DND-41 (cell line): Measurements from ENCODE around the gene ART5.

Experiments used
- ATAC-seq: fragments of 200-7000 bp; cut with Tn5 transposase; 3 replicates; pipeline ENCODE4 v1.9.1; 2021; ENCODE audit warnings: low read depth; ENCODE audit not compliant: insufficient read depth
- DNase-seq: peaks from one replicate; pipeline ENCODE4 v3.0.0-alpha.2; 2020
- H2AFZ ChIP-seq: 2 replicates; pipeline ENCODE4 v1.6.0; 2012; ENCODE audit warnings: low read depth, low read length
- H3K27ac ChIP-seq: 2 replicates; pipeline ENCODE4 v1.5.1; 2012; ENCODE audit warnings: low read length, inconsistent platforms
- H3K27me3 ChIP-seq: fragments of 200-600 bp; sonication (generic); 2 replicates; pipeline ENCODE4 v1.6.0; 2012; ENCODE audit warnings: low read length, mild to moderate bottlenecking, inconsistent platforms; ENCODE audit not compliant: insufficient read depth, poor library complexity
- H3K36me3 ChIP-seq: 2 replicates; pipeline ENCODE4 v1.5.1; 2012; ENCODE audit warnings: low read length, inconsistent platforms; ENCODE audit not compliant: insufficient read depth
- H3K4me1 ChIP-seq: 2 replicates; pipeline ENCODE4 v1.5.1; 2012; ENCODE audit warnings: mild to moderate bottlenecking, low read length; ENCODE audit not compliant: insufficient read depth
- H3K4me2 ChIP-seq: 2 replicates; pipeline ENCODE4 v1.6.0; 2012; ENCODE audit warnings: mild to moderate bottlenecking, moderate library complexity, low read length, inconsistent platforms; ENCODE audit not compliant: insufficient read depth
- H3K4me3 ChIP-seq, 2 experiments: fragments of 200-600 bp in 1 of 2; shearing (Covaris generic) in 1 of 2; 2 replicates each; pipeline ENCODE4 v1.5.1; 2012 to 2016; ENCODE audit warnings: inconsistent platforms in 2 of 2, low read length in 2 of 2, mild to moderate bottlenecking in 2 of 2, low read depth in 1 of 2, moderate library complexity in 1 of 2
- H3K79me2 ChIP-seq: 2 replicates; pipeline ENCODE4 v1.6.0; 2012; ENCODE audit warnings: low read length, inconsistent platforms; ENCODE audit not compliant: insufficient read depth
- H3K9ac ChIP-seq: 2 replicates; pipeline ENCODE4 v1.6.0; 2012; ENCODE audit warnings: low read depth, mild to moderate bottlenecking, inconsistent platforms, low read length, moderate library complexity
- H3K9me3 ChIP-seq: 2 replicates; pipeline ENCODE4 v1.5.1; 2012; ENCODE audit warnings: low read length, moderate library complexity, mild to moderate bottlenecking, inconsistent platforms; ENCODE audit not compliant: insufficient read depth, severe bottlenecking
- H4K20me1 ChIP-seq: 2 replicates; pipeline ENCODE4 v1.6.0; 2012; ENCODE audit warnings: low read length; ENCODE audit not compliant: insufficient read depth
- EZH2 ChIP-seq: IDR thresholded peaks from 3 replicates; pipeline ENCODE4 v1.6.1; 2012; ENCODE audit warnings: borderline replicate concordance, low read depth, mild to moderate bottlenecking, moderate library complexity, low read length, inconsistent platforms; ENCODE audit not compliant: severe bottlenecking
- TF ChIP-seq, protein P1 (sequence below): IDR thresholded peaks from 2 replicates; pipeline ENCODE4 v1.5.1; 2012; ENCODE audit warnings: borderline replicate concordance, low read length, moderate library complexity, mild to moderate bottlenecking; ENCODE audit not compliant: poor library complexity, severe bottlenecking; ENCODE audit errors: extremely low read depth

Gene ART5

GRCh38 chr11:3669742-3670183, 28.0 kb upstream of the ART5 start:
- Histone ChIP-seq H2AFZ (no peak overlapping the region), H3K9ac (no peak overlapping the region), H3K27ac (no peak overlapping the region), H3K27me3 (no peaks in the 10 kb centered on the region), H3K9me3 (no peaks in the 10 kb centered on the region), H3K79me2 (no peaks in the 10 kb centered on the region), H4K20me1 (no peaks in the 10 kb centered on the region; the same call in 1 of the 2 replicates), H3K36me3 (peaks cover 61% of the 10 kb centered on the region), H3K4me1 (no peaks in the 10 kb centered on the region), H3K4me2 (no peak overlapping the region), H3K4me3 (no peak overlapping the region)
- TF ChIP-seq, protein P1, sequence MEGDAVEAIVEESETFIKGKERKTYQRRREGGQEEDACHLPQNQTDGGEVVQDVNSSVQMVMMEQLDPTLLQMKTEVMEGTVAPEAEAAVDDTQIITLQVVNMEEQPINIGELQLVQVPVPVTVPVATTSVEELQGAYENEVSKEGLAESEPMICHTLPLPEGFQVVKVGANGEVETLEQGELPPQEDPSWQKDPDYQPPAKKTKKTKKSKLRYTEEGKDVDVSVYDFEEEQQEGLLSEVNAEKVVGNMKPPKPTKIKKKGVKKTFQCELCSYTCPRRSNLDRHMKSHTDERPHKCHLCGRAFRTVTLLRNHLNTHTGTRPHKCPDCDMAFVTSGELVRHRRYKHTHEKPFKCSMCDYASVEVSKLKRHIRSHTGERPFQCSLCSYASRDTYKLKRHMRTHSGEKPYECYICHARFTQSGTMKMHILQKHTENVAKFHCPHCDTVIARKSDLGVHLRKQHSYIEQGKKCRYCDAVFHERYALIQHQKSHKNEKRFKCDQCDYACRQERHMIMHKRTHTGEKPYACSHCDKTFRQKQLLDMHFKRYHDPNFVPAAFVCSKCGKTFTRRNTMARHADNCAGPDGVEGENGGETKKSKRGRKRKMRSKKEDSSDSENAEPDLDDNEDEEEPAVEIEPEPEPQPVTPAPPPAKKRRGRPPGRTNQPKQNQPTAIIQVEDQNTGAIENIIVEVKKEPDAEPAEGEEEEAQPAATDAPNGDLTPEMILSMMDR: no peak
- TF ChIP-seq EZH2: no peak
- DNase-seq (no peak), ATAC-seq (no peak)

DNA sequence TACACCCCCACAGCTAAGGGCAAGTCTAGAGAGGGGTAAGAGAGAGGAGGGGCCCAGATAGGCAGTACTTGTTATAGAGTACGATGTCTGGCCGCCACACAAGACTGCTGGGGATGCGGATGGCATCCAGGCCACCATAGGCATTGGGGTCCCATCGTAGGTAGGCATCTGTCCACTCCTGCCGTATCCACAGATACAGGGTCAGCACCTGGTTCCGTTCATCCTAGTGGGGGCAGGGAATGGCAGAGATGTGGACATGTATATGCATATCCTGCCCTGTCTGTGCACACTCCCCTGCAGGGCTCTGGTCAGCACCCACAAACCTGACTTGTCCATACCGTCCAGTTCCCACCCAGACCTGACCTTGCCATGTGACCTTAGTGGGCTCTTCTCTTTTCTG, 27.3 kb upstream of the ART5 start:
- Histone ChIP-seq H3K4me2 (no peak overlapping the region), H3K79me2 (no peaks in the 10 kb centered on the region), H3K4me3 (no peak overlapping the region), H3K9ac (no peak overlapping the region), H2AFZ (no peak overlapping the region), H4K20me1 (no peaks in the 10 kb centered on the region; the same call in 1 of the 2 replicates), H3K27ac (no peak overlapping the region), H3K27me3 (no peaks in the 10 kb centered on the region), H3K9me3 (no peaks in the 10 kb centered on the region), H3K36me3 (peaks cover 60% of the 10 kb centered on the region), H3K4me1 (no peaks in the 10 kb centered on the region)
- ATAC-seq (no peak), DNase-seq (no peak)
- TF ChIP-seq, protein P1: no peak

- Histone ChIP-seq H3K27ac (no peak overlapping the region), H3K4me2 (no peak overlapping the region), H3K9me3 (no peaks in the 10 kb centered on the region), H2AFZ (no peak overlapping the region), H4K20me1 (no peaks in the 10 kb centered on the region; the same call in 1 of the 2 replicates), H3K4me1 (no peaks in the 10 kb centered on the region), H3K27me3 (no peaks in the 10 kb centered on the region), H3K4me3 (no peak overlapping the region), H3K36me3 (peaks cover 49% of the 10 kb centered on the region), H3K9ac (no peak overlapping the region), H3K79me2 (no peaks in the 10 kb centered on the region)
- no peak for ATAC-seq
- TF ChIP-seq, protein P1: no peak
- TF ChIP-seq EZH2: no peak
- DNase-seq: no peak
These were observed 25.6 kb upstream of the ART5 start for GRCh38 chr11:3667149-3668035.
